Measurements from ENCODE around the gene STXBP6.

DNA sequence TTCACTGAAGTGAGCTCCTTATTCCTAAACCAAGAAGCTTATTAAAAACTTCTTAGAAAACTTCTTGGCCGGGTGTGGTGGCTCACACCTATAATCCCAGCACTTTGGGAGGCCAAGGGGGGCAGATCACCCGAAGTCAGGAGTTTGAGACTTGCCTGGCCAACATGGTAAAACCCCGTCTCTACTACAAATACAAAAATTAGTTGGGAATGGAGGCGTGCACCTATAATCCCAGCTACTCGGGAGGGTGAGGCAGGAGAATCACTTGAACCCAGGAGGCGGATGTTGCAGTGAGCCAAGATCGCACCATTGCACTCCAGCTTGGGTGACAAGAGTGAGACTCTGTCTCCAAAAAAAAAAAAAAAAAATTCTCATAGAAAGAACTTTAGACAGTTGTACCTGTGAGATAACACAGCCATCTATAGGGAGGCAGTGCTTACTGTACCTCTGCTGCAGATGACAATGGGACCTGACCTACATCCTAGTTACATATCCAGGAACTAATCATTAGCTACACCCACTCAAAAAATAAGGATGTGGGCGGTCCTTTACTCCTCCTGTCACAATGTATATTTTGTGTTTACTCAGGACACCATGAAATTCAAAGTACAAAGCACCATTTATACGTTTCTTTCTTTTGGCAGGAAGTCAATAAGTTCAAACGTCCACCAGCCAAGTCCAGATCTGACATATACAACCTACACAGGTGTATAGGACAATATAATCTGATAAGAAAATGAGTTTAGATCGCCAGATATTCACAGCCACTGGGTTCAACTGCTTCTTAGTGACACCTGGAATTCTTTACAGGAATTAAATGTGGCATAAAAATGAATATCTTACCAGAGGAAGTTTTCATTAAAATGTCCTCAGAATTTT lies 14.9 kb downstream of the STXBP6 start:
- no peak for TF ChIP-seq EZH2phosphoT487 (IDR thresholded peaks at IDR 0.05; ENCODE audit: unreplicated experiment)
- TF ChIP-seq, protein P1, sequence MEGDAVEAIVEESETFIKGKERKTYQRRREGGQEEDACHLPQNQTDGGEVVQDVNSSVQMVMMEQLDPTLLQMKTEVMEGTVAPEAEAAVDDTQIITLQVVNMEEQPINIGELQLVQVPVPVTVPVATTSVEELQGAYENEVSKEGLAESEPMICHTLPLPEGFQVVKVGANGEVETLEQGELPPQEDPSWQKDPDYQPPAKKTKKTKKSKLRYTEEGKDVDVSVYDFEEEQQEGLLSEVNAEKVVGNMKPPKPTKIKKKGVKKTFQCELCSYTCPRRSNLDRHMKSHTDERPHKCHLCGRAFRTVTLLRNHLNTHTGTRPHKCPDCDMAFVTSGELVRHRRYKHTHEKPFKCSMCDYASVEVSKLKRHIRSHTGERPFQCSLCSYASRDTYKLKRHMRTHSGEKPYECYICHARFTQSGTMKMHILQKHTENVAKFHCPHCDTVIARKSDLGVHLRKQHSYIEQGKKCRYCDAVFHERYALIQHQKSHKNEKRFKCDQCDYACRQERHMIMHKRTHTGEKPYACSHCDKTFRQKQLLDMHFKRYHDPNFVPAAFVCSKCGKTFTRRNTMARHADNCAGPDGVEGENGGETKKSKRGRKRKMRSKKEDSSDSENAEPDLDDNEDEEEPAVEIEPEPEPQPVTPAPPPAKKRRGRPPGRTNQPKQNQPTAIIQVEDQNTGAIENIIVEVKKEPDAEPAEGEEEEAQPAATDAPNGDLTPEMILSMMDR (conservative IDR thresholded peaks at IDR 0.05; ENCODE audit: low read depth in 2 of 2), result no peak

Measured in GM23338 (cell line).